ENCODE measurements around the gene PHYHIPL. TPM values are rescaled to one million over a fixed set of nuclear protein-coding genes. Genes with fewer than 3 reads are reported as not detected.

PHYHIPL gene
- polyA plus RNA-seq, 1 of the 3 experiments (the other 2 are of a cell fraction), result 0.44 TPM

GRCh38 chr10:59134785-59135184 is 41.7 kb upstream of the PHYHIPL start:
- H3K9me3 ChIP-seq, result no peaks in the 10 kb centered on the region
- H3K27me3 ChIP-seq (ENCODE audit: insufficient read depth), result no peaks in the 10 kb centered on the region
- ChIA-PET CTCF (no interaction called here), POLR2A (no interaction called here)
- H3K79me2 ChIP-seq (ENCODE audit: insufficient read depth), result no peaks in the 10 kb centered on the region
- no peaks in the 10 kb centered on the region for H3K9me2 ChIP-seq
- H3K27ac ChIP-seq (ENCODE audit: low read depth in 2 of 2, low read length in 1 of 2), result no peak overlapping the region
- H2AFZ ChIP-seq (ENCODE audit: low read depth), result no peak overlapping the region
- no peaks in the 10 kb centered on the region for H3K36me3 ChIP-seq (replicated peaks in 1 of 2; ENCODE audit: control insufficient read depth in 1 of 2, insufficient read depth in 2 of 2, low read length in 1 of 2)
- H4K20me1 ChIP-seq (ENCODE audit: insufficient read depth), result no peaks in the 10 kb centered on the region
- WGBS (ENCODE audit: low lambda C conversion rate), result 77% methylated on average over 3 of the region's 3 CpGs
- H3F3A ChIP-seq (replicated peaks; ENCODE audit: insufficient read depth), result no peaks in the 10 kb centered on the region
- no peak overlapping the region for H3K9ac ChIP-seq
- no peak overlapping the region for H3K4me2 ChIP-seq
- no peak for DNase-seq
- H3K4me1 ChIP-seq (ENCODE audit: control insufficient read depth in 1 of 2, insufficient read depth in 2 of 2, low read depth in 1 of 2, low read length in 1 of 2), result no peaks in the 10 kb centered on the region; a peak in 1 of 4 replicates
- no peak overlapping the region for H3K4me3 ChIP-seq (ENCODE audit: low read depth in 2 of 2, low read length in 1 of 2)
- no peak for TF ChIP-seq ELF1 (IDR thresholded peaks at IDR 0.05)
- TF ChIP-seq RFX5 (IDR thresholded peaks at IDR 0.05; ENCODE audit: low read length), result no peak
- TF ChIP-seq MXI1 (IDR thresholded peaks at IDR 0.05; ENCODE audit: low read depth, low read length), result no peak
- TF ChIP-seq MEF2A (IDR thresholded peaks at IDR 0.05; ENCODE audit: borderline replicate concordance, low read depth), result no peak
- no peak for TF ChIP-seq USF2 (IDR thresholded peaks at IDR 0.05; ENCODE audit: borderline replicate concordance, low read depth, low read length)
- no peak for TF ChIP-seq FOXJ3 (CRISPR knock-in tag; IDR thresholded peaks at IDR 0.05)
- TF ChIP-seq FOSL2 (IDR thresholded peaks at IDR 0.05; ENCODE audit: borderline replicate concordance, low read depth), result no peak
- no peak for TF ChIP-seq PBX3 (IDR thresholded peaks at IDR 0.05)
- no peak for TF ChIP-seq NRF1 (IDR thresholded peaks at IDR 0.05; ENCODE audit: low read depth, low read length)
- no peak for TF ChIP-seq CTCF (IDR thresholded peaks at IDR 0.05)
- TF ChIP-seq IRF3 (IDR thresholded peaks at IDR 0.05; ENCODE audit: low read depth, low read length), result no peak
- TF ChIP-seq FOXM1 (IDR thresholded peaks at IDR 0.05; ENCODE audit: low read depth), result no peak
- TF ChIP-seq ZBTB33 (IDR thresholded peaks at IDR 0.05; ENCODE audit: borderline replicate concordance, low read depth), result no peak
- no peak for TF ChIP-seq TEAD4 (IDR thresholded peaks at IDR 0.05; ENCODE audit: borderline replicate concordance, insufficient read depth)
